Myocyte (in vitro differentiated cells): ENCODE data around the gene DUXB. TPM values are rescaled to one million over a fixed set of nuclear protein-coding genes. Genes with fewer than 3 reads are reported as not detected.
A peak's percentile ranks its signal among the peaks of the same experiment; 100 is the strongest.

Source experiments
- DNase-seq: peaks from one replicate; pipeline ENCODE4 v3.0.0-alpha.2; 2012; ENCODE audit warnings: low read depth
- polyA plus RNA-seq: library from polyadenylated mRNA; unstranded; fragments of >200 nt; gene quantifications from one replicate; pipeline ENCODE4 v1.2.1, GENCODE V29; 2012; ENCODE audit warnings: missing spikeins
- total RNA-seq: library from RNA; depleted of rRNA; stranded (reverse); fragments of >200 nt; gene quantifications from 2 replicates; pipeline ENCODE4 v1.2.3, GENCODE V29; 2014

The DUXB gene
- total RNA-seq, result not detected in 2 replicates
- polyA plus RNA-seq, result not detected

DNA sequence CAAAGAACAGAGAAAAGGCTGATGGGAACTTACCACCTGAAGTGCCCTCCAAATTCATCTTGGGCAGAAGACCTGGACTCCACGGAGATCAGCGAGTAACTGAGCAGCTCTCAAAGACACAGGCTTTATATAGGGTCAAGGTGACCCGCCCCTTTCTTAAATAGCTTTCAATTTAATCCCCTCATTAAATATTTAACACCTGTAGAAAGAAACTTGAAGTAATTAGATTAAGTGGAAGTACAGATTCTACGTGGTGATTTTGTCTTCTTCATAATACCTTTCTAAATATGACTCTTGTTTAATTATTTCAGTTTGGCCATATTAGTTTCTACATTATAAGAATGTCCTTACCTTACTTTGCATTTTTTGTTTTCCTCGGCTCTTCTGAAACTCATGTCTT is at the start of gene DUXB:
Gene DUXB (minus strand): TSS at position 101 of the 400 bp plus-strand sequence. CDS start 43 bp downstream, at position 58.
- DNase-seq, result no peak

- no peak for DNase-seq
Observed at GRCh38 chr16:75750528-75750927, 49.3 kb upstream of the DUXB start.

DNA sequence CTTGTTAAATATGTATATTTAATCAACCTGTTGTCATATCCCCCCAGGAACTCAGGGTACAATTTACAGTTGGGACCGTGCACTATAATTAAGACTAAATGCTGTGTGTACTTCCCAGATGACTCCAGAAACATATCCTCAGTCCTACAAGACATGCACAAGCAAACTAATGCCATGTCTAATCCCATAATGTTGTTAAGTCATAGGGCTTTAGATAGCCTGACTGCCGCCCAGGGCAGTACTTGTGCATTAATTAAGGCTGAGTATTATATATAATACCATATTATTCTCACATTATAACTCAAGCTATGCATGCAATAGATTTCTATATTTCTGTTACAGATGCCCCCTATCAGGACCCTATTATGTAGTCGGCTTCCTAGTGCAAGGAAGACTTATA is 45.1 kb upstream of the DUXB start:
- no peak for DNase-seq

- no peak for DNase-seq
Observed at GRCh38 chr16:75745823-75746222, 44.6 kb upstream of the DUXB start.

DNA sequence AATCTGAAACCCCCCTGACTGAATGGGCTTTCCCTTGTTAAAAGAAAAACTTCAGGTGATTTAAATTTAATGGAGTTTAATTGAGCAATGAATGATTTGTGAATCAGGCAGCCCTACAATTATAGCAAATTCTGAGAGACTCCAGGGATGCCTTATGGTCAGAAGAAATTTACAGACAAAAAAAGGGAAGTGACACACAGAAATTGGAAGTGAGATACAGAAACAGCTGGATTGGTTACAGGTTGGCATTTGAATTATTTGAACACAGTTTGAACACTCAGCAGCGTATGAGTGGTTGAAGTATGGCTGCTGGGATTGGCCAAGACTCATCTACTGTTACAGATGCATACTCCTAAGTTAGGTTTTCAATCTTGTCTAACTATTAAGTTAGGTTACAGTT is 44.0 kb upstream of the DUXB start:
- no peak for DNase-seq

DNA sequence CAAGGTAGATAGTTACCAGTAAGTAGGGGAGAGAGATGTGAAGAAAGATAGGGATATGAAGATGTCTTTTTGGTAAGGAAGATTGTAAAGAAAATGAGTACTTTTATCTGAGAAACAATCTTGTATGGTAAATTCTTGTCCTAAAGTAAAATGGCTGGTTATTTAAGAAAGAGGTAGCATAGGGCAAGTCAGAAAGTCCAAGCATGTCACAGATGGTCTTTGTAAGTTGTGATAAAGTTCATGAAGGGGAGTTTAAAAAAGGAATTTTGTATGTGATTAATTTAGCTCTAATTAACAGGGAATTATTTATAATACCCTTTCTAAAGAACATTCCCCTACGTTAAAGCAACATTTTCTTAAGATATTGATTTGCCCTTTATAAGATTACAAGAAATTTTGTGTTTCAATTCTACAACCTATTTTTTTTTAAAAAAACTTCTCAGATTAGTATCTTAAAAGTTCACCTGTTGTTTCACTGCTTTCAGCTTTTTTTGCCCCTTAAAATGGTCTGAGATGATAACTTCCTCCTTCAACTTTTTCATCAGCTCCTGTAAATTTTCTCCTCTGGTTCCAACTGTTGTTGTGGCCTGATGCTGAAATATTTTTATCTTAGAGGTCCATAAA is 41.3 kb upstream of the DUXB start:
- DNase-seq, result no peak

GRCh38 chr16:75733305-75734211 is 32.3 kb upstream of the DUXB start:
- DNase-seq, result peak; percentile 81

- peak; percentile 53 for DNase-seq
Observed at GRCh38 chr16:75732871-75733270, 31.6 kb upstream of the DUXB start.

- no peak for DNase-seq
Observed at GRCh38 chr16:75727221-75727620, 26.0 kb upstream of the DUXB start.

- no peak for DNase-seq
Observed at GRCh38 chr16:75726390-75726789, 25.1 kb upstream of the DUXB start, which contains the start of gene CPHXL. Gene CPHXL (minus strand): TSS chr16:75726490. CDS start chr16:75726442, 48 bp downstream.

DNA sequence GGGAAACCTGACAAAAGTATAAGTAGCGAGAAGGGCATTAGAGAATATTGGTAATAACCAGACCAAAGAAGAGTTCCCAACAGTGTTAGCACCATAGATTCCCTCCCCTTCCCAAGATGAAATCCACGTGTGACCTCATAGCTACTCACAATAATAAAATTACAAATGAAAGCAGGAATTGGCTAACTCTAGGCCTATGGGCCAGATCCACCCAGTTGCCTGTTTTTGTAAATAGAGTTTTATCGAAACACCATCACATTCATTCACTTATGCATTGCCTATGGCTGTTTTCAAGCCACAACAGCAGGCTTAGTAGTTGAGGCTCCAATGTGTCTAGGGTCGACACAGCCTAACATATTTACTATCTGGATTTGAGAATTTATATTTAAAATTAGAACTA is 17.2 kb upstream of the DUXB start:
- no peak for DNase-seq

DNA sequence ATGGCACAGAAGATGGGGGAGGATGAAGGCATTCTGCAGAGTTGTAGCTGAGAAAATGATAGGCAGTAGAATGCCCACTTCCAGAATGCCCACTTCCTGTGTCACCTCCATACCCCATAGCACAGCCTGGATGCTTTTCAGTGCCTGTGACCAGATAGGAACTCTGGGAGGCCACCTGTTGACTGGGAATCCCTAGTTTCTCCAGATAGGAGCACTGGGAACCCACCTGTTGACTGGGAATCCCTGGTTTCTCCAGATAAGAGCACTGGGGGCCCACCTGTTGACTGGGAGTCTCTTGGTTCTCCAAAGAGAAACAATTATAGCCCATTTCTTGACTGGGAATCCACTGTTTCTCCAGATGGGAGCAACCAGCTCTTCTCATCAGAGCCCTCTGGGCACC is 13.4 kb upstream of the DUXB start:
- no peak for DNase-seq

GRCh38 chr16:75710344-75710743 is 9.1 kb upstream of the DUXB start:
- no peak for DNase-seq

GRCh38 chr16:75703306-75703705 is 2.0 kb upstream of the DUXB start:
- DNase-seq, result peak; percentile 24

DNA sequence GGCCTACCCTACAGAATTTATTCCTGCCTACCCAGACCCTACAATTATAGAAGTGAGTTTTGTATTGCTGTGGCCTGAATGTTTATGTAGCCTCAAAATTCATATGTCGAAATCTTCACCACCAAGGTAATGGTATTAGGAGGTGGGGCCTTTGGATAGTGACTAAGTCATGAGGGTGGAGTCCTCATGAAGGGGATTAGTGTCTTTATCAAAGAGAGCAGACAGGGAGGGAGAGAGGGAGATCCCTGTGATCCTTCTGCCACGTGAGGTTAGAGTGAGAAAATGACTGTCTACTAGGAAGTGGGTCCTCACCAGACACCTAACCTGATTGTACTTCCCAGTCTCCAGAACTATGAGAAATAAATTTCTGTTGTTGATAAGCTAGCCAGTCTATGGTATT is 981 bp upstream of the DUXB start:
- no peak for DNase-seq

- DNase-seq, result no peak
Observed at GRCh38 chr16:75697571-75697970, 3.7 kb downstream of the DUXB start.

- peak; percentile 6 for DNase-seq
Observed at GRCh38 chr16:75695708-75696107, 5.6 kb downstream of the DUXB start.

GRCh38 chr16:75687361-75687760 is 13.9 kb downstream of the DUXB start:
- DNase-seq, result peak; percentile 7

- DNase-seq, result no peak
Observed at GRCh38 chr16:75682308-75682707, 19.0 kb downstream of the DUXB start.

DNA sequence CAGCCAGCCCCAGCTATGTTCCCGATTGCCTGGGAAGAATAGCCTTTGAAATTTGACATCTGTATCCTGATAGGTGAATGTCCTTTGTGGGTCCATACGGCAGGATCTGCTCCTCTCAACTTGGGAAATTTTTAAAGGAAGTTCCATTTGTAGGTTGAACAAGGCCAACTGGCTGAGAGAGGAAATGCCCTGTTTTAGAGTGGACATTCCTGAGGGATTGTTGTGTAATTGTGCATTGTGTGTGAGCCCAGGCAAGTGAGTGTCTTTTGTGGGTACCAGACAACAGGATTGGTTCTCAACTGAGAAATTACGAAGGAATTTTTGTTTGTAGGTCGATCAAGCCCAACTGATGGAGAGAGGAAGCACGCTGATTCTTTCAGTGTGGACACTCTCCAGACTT is 21.9 kb downstream of the DUXB start:
- no peak for DNase-seq

DNA sequence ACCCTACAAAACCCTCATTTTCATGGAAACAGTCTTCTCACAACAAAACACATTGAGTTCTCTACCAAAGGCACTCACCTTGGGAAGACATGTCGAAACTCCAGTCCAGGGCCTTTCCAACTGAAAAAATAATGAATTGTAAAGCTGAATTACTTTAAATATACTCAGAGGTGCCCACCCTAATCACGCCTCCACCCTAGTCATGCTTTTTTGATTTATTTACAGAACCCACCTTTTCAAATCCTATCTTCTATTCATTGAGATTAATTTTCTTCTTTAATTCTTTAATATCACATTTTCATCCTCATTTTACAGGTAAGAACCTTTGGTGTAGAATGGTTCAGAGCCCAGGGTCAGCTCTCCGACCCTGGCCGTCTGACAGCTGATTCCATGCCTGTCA is 24.4 kb downstream of the DUXB start, which contains the start of gene CPHXL2:
Gene CPHXL2 (minus strand): TSS at position 101 of the 400 bp plus-strand sequence. CDS start 10 bp downstream, at position 91.
- no peak for DNase-seq

- DNase-seq, result no peak
Observed at GRCh38 chr16:75667503-75667902, 33.8 kb downstream of the DUXB start.
